Stimulated activated naive CD4-positive, alpha-beta T cell (primary cell): Measurements from ENCODE around the gene PFN1.
A peak's percentile ranks its signal among the peaks of the same experiment; 100 is the strongest.
"Not testable (repeated sequence)": the region's sequence is repeated elsewhere in the genome, so short reads cannot be mapped to it uniquely, and the experiment has no call there.

Experiments used
- DNase-seq, 6 experiments: peaks; one replicate each; lab custom pipeline; 2025; lab: John Stamatoyannopoulos, UW

The PFN1 gene

GRCh38 chr17:4945176-4945943 is 3.0 kb downstream of the PFN1 start:
- DNase-seq: peak in 5 of 6 experiments; percentile 21 to 52 (median 37)

- DNase-seq: peak in 2 of 6 experiments; percentile 12 to 18
These were observed 3.7 kb downstream of the PFN1 start for GRCh38 chr17:4944554-4945175.

- DNase-seq: peak in 4 of 6 experiments; percentile 49 to 67 (median 60)
These were observed 4.2 kb downstream of the PFN1 start for GRCh38 chr17:4944163-4944553.

GRCh38 chr17:4942760-4943508 is 5.4 kb downstream of the PFN1 start:
- DNase-seq: no peak

GRCh38 chr17:4941319-4941610 is 7.1 kb downstream of the PFN1 start:
- no peak for DNase-seq

- peak in 4 of 6 experiments; percentile 12 to 61 (median 32) for DNase-seq
These were observed 7.6 kb downstream of the PFN1 start for GRCh38 chr17:4940555-4941318.

- DNase-seq: peak; percentile 93 to 99 (median 96)
These were observed 8.4 kb downstream of the PFN1 start, which contains the start of the genes RNF167 and SLC25A11 for GRCh38 chr17:4939796-4940554. RNF167 (plus strand) TSS chr17:4940268; CDS start chr17:4940910, 642 bp downstream. SLC25A11 (minus strand) TSS chr17:4940046; CDS start chr17:4939910, 136 bp downstream.

GRCh38 chr17:4939546-4939795 is 8.9 kb downstream of the PFN1 start:
- DNase-seq: no peak

- no peak for DNase-seq
These were observed 9.4 kb downstream of the PFN1 start for GRCh38 chr17:4938688-4939545.

GRCh38 chr17:4938069-4938491 is 10.2 kb downstream of the PFN1 start:
- DNase-seq: no peak

GRCh38 chr17:4937553-4937952 is 10.8 kb downstream of the PFN1 start:
- DNase-seq: no peak

- DNase-seq: no peak
These were observed 11.9 kb downstream of the PFN1 start for GRCh38 chr17:4936436-4936835.

GRCh38 chr17:4935650-4936049 is 12.7 kb downstream of the PFN1 start:
- DNase-seq: no peak

GRCh38 chr17:4934173-4934979 is 14.0 kb downstream of the PFN1 start:
- no peak for DNase-seq

GRCh38 chr17:4933646-4934045 is 14.7 kb downstream of the PFN1 start:
- DNase-seq: no peak

GRCh38 chr17:4932756-4933155 is 15.6 kb downstream of the PFN1 start:
- DNase-seq: no peak

- DNase-seq: no peak
These were observed 16.4 kb downstream of the PFN1 start, which contains the start of gene GP1BA for GRCh38 chr17:4931963-4932362. GP1BA (plus strand) TSS chr17:4932277; CDS start chr17:4932605, 328 bp downstream.

- DNase-seq: no peak
These were observed 19.4 kb downstream of the PFN1 start for GRCh38 chr17:4928881-4929280.

GRCh38 chr17:4926577-4927335 is 21.6 kb downstream of the PFN1 start:
- DNase-seq: not testable (repeated sequence)
